Activated CD8-positive, alpha-beta memory T cell treated with anti-CD3 and anti-CD28 coated beads for 48 hours (primary cell): ENCODE measurements around the gene HTRA1.

ENCODE experiments used
- DNase-seq, 3 experiments: peaks; one replicate each; pipeline ENCODE4 v3.0.0-alpha.2; 2020; ENCODE audit warnings: low read depth in 2 of 3, low spot score in 2 of 3

HTRA1 gene

DNA sequence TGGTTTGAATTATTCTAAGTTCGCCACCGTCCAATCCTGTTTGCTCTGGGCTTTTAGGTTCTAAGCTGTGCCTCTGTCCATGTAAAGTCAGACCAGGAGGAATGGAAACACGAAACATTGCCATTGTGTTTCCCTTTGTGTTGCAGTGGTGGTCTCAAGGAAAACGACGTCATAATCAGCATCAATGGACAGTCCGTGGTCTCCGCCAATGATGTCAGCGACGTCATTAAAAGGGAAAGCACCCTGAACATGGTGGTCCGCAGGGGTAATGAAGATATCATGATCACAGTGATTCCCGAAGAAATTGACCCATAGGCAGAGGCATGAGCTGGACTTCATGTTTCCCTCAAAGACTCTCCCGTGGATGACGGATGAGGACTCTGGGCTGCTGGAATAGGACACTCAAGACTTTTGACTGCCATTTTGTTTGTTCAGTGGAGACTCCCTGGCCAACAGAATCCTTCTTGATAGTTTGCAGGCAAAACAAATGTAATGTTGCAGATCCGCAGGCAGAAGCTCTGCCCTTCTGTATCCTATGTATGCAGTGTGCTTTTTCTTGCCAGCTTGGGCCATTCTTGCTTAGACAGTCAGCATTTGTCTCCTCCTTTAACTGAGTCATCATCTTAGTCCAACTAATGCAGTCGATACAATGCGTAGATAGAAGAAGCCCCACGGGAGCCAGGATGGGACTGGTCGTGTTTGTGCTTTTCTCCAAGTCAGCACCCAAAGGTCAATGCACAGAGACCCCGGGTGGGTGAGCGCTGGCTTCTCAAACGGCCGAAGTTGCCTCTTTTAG lies 52.9 kb downstream of the HTRA1 start:
- no peak for DNase-seq

DNA sequence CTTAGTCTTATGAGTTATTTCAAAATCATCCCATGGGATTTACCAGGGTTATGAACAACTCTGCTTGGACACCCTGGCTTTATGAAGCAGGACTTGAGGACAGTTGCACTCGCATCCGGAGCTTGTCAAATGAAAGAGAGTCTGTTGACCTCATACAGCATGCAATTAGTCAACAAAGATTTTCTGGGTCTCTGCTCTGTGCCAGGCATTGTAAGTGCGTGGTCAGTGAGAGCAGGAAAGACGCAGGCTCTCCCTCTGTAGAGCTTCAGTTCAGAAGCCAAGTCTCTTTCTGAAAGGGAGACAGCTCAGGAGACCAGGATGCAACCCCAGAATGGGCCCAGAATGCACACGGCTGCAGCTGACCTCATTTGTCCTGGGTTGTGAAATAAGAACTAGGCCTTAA lies 53.7 kb downstream of the HTRA1 start:
- DNase-seq = no peak

- DNase-seq = peak; percentile 30 to 50 (median 34)
Observed at GRCh38 chr10:122515588-122516231, 54.4 kb downstream of the HTRA1 start.

- DNase-seq = no peak
Observed at GRCh38 chr10:122516734-122517133, 55.4 kb downstream of the HTRA1 start.

DNA sequence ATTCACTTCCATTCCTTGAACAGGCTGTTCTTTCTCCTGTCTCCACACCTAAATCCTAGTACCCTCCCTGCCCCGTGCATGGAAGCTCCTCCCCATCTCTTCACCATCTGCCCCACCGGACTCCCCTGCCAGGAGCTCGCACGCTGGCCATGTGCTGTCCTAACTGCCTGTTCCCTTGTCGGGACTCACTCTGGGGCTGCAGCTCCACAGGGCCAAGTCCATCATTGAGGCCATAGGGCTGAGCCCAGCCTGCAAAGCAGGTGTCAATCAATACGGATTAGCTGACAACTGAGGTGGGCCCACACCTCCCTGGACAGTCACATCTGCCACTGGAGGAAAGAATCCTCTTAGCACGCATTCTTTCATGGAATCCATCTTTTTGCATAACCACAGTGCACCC lies 57.8 kb downstream of the HTRA1 start:
- DNase-seq = no peak

DNA sequence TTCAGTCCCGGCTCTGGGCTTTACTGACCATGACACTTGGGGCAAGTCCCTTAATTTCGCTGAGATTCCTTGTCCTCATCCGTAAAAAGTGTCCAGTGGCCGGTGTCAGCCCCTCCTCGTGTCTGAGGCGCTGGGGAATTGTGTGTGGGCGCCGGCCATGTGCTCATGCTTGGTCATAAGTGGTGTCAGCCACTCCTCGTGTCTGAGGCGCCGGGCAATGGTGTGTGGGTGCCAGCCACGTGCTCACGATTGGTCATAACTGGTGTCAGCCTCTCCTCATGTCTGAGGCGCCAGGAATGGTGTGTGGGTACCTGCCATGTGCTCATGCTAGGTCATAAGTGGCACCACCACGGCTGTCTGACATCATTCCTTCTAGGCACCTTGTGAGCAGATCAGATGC lies 58.5 kb downstream of the HTRA1 start:
- no peak for DNase-seq

DNA sequence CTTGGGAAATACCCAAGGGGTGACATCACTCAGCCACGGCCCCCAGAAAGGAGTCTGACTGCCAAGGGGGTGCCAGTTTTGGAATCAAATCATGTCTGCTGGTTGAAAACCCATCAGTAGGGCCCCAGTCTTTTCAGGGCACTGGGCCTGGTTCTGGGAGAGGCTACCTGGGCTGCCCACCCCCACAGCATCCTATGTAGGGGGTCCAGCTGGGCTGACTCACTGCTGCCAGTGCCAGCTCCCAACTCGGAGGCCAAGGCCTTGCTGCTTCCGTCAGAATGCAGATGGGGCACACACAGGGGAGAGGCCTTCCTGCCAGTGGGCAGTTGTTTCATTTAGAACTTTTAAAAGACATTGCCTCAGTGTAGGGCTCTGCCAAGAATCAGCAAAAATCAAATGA lies 59.7 kb downstream of the HTRA1 start:
- no peak for DNase-seq

- no peak for DNase-seq
Observed at GRCh38 chr10:122524811-122525210, 63.5 kb downstream of the HTRA1 start.

GRCh38 chr10:122525788-122526187 lies 64.4 kb downstream of the HTRA1 start:
- DNase-seq = no peak

DNA sequence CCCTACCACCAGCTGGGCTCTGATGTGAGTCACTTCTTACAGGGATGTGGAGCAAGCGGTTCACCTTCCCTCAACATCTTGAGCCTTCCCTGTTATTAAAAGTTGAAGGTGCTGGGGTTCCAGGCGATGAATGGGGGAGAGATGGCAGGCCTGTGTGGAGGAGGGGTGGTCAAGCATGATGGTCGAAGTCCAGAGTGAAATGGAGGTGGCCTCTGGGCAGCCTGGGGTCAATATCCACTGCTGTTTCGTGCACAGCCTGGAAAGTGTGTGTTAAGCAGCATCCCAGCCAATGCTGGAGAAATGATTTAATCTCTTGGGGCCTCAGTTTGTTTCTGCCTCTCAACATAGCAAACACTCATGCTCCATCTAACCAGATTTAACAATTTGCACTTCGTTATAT lies 65.5 kb downstream of the HTRA1 start:
- DNase-seq = no peak

DNA sequence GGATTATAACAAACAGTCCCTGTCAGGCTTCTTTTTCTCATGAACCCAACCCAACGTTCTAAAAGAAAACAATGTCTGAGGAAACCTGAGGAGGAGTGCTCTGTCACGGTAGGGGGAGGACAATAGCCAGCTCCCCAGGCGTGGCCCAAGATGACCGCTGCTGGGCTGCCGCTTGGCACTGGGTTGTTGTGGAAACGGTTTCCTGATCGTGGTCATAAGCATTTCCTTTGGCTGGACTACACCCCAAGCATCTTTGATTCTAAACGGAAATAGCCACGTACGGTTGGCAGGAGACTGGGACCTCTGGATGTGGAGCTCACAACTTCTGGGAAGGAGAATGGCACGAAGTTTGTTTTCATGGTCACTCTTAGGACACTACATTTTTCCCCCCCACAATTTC lies 68.8 kb downstream of the HTRA1 start:
- no peak for DNase-seq

DNA sequence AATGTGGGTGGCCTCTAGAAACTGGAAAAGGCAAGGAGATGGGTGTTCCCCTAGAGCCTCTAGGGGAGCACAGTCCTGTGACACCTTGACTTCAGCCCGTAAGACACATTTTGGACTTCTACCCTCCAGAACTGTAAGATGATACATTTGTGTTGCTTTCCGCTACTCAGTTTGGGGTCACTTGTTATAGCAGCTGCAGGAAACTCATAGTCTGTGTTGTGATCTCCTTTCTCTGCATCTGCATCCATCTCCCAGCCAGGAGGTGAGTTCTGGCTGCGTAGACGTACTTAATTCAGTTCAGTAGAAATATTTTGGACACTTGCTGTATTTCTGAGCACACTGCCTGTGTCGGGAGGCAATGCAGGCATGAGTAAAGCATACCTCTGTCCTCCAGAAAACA lies 69.9 kb downstream of the HTRA1 start:
- no peak for DNase-seq

- no peak for DNase-seq
Observed at GRCh38 chr10:122531939-122532338, 70.6 kb downstream of the HTRA1 start.

DNA sequence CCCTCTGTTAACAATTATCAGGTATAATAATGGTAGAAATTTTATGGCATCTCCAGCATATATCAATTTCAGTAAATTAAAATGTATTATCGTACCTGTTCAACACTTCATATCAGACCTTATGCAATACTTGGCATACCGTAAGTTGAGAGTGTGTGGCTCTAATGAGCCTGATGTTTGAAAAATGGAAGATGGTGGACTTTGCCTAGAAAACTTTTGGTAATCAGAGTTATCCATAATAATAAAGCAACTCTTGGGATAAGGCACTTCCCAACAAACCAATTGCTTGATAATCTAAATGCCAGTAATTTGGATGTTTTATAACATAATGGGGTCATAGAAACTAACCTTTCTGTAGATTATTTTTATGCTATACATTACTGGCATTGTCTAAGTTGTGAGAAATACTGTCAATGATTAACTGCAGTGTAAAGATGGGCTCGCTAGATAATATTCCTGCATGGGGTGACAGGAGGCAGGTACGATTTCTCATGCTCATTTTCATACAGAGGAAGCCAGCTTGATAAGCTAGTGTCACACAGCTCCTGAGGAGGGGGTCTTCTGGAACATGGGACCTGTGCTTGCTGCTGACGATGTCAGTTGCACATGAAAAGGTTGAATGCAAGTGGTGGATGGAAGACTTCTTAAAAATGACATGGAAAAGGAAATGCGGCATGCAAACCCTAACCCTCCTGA lies 71.4 kb downstream of the HTRA1 start:
- DNase-seq = no peak

DNA sequence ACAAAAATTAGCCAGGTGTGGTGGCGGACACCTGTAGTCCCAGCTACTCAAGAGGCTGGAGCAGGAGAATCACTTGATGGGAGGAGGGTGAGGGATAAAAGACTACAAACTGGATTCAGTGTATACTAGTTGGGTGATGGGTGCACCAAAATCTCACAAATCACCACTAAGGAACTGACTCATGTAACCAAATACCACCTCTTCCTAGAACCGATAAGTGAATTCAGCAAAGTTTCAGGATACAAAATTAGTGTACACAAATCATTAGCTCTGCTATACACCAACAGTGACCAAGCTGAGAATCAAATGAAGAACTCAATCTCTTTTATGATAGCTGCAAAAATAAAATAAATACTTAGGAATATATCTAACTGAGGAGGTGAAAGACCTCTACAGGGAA lies 76.2 kb downstream of the HTRA1 start:
- DNase-seq = no peak

DNA sequence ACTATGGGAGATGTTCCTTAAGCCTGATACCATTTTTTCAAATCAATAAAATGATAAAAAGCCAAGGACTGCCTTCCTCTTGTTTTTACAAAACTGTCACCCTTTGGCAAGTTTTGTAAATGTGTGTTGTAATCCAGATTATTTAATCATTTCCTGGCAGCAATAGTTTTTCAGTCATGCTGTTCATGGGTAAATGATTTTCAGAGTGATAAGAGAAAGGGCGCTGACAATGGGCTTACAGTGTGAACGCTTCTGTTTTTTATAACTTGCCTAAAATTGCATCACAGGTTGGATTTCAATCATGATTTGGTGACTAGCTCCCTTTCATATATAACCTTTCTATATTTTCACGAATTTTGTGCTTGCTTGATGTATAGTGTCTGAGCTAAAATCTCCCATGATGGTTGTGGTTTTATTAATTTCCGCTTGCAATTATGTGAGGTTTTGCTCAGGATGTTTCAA lies 80.2 kb downstream of the HTRA1 start:
- DNase-seq = no peak

DNA sequence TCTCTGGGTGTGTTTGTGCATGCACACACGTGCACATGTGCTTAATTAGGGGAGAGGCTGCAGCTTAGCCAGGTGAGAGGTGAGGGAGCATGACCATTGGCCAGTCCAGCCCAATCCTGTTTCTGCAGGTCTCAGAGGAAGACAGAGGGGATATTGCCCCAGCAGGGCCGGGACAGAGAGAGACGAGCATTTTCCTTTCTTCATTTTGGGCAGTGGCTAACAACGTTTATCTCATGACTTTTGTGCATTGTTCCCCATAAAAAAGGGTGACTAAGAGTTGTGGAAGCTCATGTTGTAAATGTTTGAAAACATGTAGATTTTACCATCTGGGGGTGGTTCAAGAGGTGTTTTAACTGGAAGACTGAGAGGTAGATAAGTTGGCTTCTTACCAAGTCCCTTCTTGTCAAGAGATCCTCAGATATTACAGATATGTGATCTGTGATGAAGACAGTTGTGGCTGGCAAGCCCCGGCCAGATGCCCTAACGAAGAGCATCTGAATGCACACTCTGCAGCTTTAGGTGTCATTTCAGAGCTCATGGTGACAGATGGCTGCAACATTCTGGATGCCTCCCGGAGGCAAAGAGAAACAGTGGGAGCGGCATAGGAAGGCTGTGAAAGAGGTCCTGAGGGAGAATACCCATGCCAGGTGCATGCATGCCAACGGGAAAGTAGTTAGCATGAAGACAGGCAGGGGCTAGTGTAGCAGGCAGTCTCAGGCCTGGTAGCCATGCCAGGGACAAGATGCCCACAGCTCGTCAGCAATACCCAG lies 82.5 kb downstream of the HTRA1 start:
- no peak for DNase-seq

GRCh38 chr10:122544493-122544892 lies 83.1 kb downstream of the HTRA1 start:
- DNase-seq = no peak

- DNase-seq = no peak
Observed at GRCh38 chr10:122546242-122546641, 84.9 kb downstream of the HTRA1 start.

- DNase-seq = no peak
Observed at GRCh38 chr10:122548407-122549085, 87.2 kb downstream of the HTRA1 start.

- DNase-seq = no peak
Observed at GRCh38 chr10:122549636-122550035, 88.3 kb downstream of the HTRA1 start.
